Ramos (cell line): ENCODE data around the gene CORIN.

ENCODE experiments used
- in situ Hi-C: fragments of 300-500 bp; cut with MboI; formaldehyde crosslinking; loops from one replicate; pipeline ENCODE4 v1.14.3; 2022; ENCODE audit warnings: low sequenced_read_pairs; ENCODE audit not compliant: unreplicated experiment

Gene CORIN, protein sequence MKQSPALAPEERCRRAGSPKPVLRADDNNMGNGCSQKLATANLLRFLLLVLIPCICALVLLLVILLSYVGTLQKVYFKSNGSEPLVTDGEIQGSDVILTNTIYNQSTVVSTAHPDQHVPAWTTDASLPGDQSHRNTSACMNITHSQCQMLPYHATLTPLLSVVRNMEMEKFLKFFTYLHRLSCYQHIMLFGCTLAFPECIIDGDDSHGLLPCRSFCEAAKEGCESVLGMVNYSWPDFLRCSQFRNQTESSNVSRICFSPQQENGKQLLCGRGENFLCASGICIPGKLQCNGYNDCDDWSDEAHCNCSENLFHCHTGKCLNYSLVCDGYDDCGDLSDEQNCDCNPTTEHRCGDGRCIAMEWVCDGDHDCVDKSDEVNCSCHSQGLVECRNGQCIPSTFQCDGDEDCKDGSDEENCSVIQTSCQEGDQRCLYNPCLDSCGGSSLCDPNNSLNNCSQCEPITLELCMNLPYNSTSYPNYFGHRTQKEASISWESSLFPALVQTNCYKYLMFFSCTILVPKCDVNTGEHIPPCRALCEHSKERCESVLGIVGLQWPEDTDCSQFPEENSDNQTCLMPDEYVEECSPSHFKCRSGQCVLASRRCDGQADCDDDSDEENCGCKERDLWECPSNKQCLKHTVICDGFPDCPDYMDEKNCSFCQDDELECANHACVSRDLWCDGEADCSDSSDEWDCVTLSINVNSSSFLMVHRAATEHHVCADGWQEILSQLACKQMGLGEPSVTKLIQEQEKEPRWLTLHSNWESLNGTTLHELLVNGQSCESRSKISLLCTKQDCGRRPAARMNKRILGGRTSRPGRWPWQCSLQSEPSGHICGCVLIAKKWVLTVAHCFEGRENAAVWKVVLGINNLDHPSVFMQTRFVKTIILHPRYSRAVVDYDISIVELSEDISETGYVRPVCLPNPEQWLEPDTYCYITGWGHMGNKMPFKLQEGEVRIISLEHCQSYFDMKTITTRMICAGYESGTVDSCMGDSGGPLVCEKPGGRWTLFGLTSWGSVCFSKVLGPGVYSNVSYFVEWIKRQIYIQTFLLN

DNA sequence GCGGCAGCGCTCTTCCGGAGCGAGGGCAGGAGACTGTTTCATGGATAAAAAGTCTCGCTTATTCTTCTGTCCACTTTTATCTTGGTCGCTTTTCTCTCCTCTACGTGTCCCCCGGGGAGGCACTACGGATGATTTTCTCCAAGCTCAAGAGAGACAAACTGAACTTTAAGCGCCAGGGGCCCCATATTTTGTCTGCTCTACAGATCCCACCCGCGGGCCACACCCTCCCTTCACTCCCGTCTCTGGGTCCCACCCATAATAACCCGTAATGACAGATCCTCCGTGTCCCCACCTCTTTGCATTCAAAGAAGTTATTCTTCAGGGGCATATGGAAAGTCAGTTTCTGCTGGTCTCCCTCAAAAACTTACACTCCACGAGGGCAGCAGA is at the start of gene CORIN:
Gene CORIN (minus strand): TSS at position 160 of the 387 bp plus-strand sequence. CDS start 118 bp downstream, at position 42.
- in situ Hi-C loops = no loop called here

DNA sequence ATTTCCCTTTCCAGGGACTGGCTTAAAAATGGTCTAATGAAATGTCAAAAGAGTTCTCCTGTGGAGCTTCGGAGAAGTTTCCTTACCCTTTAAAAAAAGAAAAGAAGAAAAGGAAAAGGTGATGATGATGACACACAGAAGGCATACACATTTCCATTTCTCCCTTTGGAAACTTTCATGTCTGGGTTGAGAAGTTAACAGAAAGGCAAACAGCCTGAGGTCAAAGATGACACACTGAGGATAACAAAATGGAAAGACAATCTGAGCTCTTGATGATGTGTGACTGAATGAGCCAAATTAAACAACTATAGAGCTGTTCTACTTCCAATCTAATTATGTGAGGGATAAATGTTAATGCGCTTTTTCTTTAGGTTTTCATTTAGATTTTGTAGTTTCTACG is 44.4 kb upstream of the CORIN start:
- in situ Hi-C loops = no loop called here

DNA sequence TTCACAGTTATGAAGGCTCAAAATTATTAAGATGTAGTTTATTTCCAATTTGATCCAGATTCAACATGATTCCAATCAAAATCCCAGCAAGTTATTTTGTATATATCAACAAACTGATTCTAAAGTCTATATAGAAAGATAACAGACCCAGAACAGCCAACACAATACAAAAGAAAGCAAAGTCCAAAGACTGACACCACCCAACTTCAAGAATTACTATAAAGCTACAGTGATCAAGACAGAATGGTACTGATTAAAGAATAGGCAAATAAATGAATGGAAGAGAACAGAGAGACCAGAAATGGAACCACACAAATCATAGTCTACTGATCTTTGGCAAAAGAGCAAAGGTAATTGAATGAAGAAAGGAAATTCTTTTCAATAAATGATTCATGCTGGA is 41.6 kb upstream of the CORIN start:
- in situ Hi-C loops = no loop called here

DNA sequence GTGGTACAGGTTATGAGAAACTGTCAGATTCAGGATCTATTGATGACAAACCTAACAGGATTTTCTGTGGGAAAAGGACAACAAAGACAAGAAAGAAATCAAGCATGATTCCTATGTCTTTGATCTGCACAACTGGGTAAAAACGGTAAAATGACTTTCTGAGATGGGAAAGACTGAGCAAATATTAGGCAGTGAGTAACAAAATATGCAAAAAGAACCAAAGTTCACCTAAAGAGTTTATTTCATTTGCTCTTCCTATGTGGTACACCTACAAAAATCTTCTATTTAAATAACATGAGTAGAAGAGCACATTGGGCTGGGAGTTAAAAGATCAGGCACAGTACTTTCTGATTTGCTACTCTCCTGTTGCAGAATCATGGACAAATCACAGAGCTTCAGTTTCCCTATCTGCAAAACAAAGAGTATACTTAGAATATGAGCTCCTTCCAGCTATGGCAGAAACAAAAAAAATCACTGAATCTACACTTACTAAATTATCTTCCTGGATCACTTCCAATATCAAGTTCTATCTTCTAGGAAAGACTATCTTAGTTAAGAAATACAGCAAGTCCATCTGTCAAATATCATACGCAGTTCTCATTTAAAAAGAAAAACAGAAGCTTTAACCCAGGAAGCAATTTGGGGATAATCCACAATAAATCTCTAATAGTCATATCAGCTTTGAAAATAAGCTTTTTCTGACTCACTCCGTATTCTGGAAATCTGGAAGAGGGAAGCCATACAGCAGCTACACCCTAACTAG is 39.1 kb upstream of the CORIN start:
- in situ Hi-C loops = no loop called here

DNA sequence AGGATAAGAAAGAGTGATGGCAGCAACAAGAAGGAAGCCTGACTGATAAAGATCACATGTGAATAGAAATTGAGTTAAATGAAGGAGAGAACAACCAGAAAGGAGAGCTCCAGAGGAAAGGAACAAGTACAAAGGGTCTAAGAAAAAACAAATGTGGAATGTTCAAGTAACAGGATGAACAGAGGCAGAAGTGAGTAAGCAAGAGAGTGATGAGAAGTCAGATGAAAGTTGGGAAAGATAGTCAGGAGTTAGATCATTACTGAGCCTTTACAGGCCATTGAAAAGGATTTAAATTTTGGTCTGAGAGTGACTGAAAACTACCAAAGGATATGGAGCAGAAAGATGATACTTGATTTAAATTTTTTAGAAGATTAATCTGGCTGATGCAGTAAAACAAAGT is 38.4 kb upstream of the CORIN start:
- in situ Hi-C loops = no loop called here

DNA sequence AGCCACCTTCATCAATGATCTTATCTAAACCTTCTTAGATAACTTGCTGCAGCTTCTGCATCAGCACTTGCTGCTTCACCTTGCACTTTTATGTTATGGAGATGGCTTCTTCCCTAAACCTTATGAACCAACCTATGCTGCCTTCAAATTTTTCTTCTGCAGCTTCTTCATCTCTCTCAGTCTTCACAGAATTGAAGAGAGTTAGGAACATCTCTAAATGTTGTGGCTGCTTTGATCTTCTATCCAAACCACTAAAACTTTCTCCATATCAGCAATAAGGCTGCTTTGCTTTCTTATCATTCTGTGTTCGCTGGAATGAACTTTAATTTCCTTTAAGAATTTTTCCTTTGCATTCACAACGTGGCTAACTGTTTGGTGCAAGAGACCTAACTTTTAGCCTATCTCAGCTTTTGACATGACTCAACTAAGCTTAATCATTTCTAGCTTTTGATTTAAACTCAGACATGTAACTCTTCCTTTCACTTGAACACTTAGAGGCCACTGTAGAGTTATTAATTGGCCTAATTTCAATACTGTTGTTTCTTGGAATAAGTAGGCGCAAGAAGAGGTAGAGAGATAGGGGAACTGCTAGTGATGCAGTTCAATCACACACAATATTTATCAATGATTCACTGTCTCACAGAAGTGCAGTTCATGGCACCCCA is 36.1 kb upstream of the CORIN start:
- in situ Hi-C loops = no loop called here

DNA sequence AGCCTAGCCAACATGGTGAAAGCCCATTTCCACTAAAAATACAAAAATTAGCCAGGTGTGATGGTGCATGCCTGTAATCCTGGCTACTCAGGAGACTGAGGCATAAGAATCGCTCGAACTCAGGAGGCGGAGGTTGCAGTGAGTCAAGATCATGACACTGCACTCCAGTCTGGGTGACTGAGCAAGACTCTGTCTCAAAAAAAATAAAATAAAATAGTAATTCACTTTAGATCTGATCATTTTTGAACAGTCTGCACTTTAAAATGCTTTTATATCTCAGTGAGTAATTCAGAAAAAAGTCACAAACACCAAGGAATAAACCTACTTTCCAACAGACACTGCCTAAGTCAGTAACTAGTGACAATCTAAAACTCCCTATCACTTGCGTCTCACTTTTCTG is 25.6 kb upstream of the CORIN start:
- in situ Hi-C loops = no loop called here

DNA sequence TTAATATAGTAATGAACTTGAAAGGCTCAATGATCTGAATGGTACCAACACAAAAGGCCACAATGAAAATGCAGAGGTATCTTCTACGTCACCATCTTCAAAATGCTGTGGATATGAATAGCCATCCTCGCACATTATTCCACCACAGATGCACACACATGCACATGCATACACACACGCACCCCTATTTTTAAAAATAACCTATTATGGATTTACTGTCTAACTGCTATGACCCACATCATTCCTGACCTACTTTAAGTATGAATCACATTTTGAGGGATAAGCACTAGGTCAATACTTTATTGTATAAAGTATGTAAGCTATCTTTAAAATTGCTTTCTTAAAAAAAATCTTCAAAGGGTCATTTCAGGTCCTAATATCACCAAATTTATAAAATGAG is 24.4 kb upstream of the CORIN start:
- in situ Hi-C loops = no loop called here

DNA sequence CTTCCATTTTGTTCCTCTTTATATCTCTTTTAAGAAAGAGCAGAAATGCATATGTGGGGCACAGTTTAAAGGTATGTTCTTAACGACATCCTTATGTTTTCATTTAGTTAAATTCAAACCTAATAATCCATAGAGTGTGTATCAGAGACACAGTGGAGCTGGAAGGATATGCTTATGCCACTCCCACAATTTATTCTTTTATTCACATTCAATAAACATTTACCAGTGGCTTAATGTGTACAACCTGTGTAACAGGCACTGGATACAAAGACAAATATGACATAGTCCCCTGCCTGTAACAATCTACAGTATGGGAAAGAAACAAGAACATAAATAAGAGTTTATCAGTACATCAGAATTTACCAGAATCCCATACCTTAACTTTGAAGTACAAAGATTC is 22.4 kb upstream of the CORIN start:
- in situ Hi-C loops = no loop called here

DNA sequence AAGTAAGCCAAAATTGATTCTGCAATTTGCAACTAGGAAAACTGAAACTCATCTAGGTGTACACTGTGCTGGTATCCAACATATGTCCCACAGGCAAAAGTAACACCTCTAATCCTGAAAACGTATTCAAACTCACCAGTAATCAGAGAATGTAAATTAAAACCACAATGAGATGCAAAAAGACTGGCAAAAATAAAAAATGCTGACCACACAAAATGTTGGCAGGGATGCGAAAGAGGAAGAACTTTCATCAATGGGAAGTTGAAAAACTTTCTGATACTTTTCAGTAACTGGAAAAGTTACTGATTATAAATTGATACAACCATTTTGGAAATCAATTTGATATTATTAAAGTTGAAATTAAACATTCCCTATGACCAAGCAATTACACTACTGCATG is 20.1 kb upstream of the CORIN start:
- in situ Hi-C loops = no loop called here

DNA sequence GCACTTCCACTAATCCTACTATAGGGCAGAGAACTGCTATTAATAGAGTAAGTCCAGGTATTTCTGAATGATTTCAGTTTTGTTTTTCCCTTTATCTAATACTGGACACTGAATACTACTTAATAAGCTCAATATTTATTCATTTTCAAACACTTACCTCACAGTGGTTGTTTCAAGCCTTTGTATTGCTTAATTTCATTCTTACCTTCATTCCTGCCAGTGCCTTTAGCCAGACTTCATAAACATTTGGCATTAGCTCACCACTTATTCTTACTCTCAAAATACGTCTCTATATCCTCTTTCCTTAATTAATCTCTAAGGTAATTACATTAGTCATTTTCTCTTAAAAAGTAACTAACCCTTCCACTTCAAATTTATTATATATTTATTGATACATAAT is 18.8 kb upstream of the CORIN start:
- in situ Hi-C loops = no loop called here

DNA sequence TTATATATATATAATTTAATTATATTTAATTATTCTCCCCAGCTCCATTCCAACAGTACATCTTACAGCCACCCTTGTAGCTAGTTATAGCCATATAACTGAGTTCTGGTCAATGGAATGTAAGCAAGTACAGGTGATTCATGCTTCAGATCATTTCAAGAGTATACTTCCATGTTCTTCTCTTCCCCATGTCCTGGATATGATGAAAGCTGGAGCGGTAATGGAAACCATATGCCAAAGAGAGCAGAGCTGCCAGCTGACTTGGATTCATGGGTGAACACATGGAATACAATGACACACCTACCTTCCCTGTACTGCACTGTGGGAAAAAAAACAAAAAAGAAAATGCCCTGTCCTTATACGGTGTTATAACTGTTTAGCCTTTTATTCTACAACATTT is 17.5 kb upstream of the CORIN start:
- in situ Hi-C loops = no loop called here

DNA sequence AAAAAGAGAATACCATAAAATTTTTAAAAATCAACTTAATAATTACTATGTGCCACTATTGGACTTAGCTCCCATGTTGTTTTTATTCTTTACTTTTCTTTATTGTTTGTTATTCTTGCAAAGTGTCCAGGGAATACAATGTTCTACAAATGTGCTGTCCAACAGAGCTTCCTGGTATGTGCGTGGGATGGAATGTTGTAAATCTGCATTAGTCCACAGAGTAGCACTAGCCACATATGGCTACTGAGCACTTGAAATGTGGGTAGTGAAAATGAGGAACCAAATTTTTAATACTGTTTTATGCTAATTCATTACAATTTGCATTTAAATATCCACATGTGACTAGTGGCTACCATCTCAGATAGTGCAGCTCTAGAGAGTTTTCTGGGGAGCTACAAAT is 14.3 kb upstream of the CORIN start:
- in situ Hi-C loops = no loop called here

DNA sequence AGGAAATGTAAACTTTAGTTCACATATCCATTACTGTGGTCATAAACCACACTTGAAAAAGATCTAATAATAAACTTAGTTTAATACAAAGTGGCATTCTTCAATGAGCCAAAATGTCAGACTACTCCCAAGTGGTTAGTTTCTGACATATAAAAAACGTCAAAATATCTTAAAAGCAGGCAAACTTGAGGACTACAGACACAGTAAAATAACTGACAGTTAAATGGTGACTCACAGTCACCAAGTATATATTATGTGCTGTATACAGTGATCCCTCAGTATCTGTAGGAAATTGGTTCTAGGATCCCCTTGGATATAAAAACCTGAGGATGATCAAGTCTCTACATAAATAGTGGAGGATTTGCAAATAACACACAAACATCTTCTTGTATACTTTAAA is 11.6 kb upstream of the CORIN start:
- in situ Hi-C loops = no loop called here

DNA sequence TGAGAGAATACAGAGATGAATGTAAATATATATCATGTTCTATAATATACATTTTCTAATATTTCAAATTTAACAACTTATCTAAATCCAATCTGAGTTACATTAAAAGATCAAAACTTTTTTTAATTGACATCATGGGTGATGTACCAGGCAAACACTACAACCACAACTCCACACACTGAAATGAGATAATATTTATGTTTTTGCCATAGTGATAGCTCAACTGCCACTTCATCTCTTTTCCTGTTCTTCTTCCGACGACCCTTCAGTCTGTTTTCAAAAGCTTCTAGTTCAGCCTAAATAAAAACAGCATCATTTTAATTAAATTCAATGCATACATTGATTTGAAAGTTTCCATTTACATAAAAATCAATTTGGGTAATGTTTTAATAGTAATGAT is 10.2 kb upstream of the CORIN start:
- in situ Hi-C loops = no loop called here

DNA sequence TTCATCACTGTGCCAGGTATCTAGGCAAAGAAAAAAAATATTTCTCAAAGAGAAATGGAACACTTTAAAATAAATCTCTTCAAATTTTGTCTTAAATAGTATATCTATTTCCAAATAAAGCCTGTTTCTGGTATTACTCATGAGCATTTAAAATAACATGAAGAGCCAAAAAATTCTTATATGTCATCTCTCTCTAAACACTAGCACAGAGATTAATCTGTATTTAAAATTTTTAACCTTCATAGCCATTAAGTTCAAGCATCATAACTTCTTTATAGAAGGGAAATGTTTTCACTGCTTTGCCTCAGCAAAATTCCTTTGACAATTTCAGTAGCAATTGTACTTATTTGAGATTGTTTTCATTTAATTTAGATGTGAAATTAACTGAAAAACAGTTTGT is 5.1 kb upstream of the CORIN start:
- in situ Hi-C loops = no loop called here

DNA sequence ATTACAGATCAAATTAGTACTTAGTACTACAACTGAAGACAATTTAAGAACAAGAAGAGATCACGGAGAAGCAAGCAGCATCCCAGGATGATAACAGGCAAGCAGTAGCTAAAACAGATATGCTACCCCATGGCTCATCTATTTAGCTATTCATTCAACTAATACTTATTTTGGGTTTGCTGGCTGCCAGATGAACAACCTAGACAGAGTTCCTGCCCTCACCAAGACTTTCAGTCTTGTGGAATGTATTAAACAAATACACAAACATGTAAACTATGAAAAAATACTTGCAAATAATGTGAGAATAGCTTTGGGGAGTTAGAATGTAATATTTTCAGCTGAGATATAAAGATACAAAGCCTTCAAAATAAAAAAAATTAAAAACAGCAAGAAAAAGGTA is 2.4 kb upstream of the CORIN start:
- in situ Hi-C loops = no loop called here

DNA sequence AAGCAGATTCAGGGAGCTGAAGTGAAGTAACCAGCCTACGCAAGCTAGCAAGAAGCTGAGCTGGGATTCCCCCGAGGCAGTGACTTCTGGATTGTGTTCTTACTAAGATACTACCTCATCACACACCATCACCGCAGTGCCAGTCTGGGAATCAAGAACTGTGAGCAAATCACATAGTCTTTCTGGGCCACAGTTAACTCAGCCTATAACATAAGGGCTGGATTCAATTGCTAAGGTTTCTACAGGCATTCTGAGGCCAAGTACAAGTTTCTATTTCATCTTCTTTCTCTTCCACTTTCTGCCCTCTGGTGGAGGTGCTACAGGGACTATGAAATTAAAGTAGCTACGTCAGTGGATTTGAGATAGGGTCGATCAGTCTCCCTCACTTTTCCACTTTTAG is 1.4 kb upstream of the CORIN start:
- in situ Hi-C loops = no loop called here

DNA sequence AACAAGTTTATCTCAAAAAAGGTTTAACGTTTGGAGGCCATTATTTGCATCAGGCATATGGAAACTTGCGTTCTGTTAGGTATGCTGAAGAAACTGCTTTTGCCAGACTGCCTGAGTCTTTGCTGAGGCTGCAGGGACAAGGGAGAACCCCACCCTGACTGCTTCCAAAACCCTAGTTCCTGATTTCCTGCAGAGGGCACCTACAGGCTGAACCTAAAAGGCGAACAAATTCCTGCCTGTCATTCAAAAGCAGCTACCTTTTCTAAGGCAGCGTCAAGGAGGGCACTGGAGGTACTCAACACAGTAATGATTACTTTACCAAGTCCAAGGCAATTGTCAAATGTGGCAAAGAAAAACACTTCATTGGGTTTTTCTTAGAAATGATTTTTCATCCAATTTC is 578 bp upstream of the CORIN start:
- in situ Hi-C loops = no loop called here
